Right lung (tissue), 5 donors: ENCODE data around the gene SLC2A6. TPM values are rescaled to one million over a fixed set of nuclear protein-coding genes. Genes with fewer than 3 reads are reported as not detected.

Experiments used
- DNase-seq, 2 donors: peaks; one replicate each; pipeline ENCODE4 v3.0.0-alpha.2; 2013
- polyA plus RNA-seq, 5 donors: library from polyadenylated mRNA; unstranded; fragments of 120-200 nt; gene quantifications; one replicate each; pipeline versions ENCODE4 v1.2.1 to v1.2.3, GENCODE V29; 2013; ENCODE audit warnings: inconsistent platforms in 1 of 5, low replicate concordance in 1 of 5; ENCODE audit not compliant: insufficient read length in 5 of 5, insufficient read depth in 1 of 5

SLC2A6 gene
- polyA plus RNA-seq, 5 donors, result 1.8 to 5.9 (median 2.8) TPM

- peak; percentile 71 to 74 for DNase-seq
Measured at GRCh38 chr9:133499132-133499891, 20.4 kb upstream of the SLC2A6 start.

- DNase-seq, result no peak
Measured at GRCh38 chr9:133496861-133497842, 18.3 kb upstream of the SLC2A6 start.

- DNase-seq, result no peak
Measured at GRCh38 chr9:133495327-133496293, 16.7 kb upstream of the SLC2A6 start.

GRCh38 chr9:133494636-133495326 lies 15.9 kb upstream of the SLC2A6 start:
- no peak for DNase-seq

- no peak for DNase-seq
Measured at GRCh38 chr9:133493845-133494540, 15.1 kb upstream of the SLC2A6 start.

GRCh38 chr9:133493428-133493827 lies 14.5 kb upstream of the SLC2A6 start:
- no peak for DNase-seq

GRCh38 chr9:133492061-133493021 lies 13.4 kb upstream of the SLC2A6 start:
- no peak for DNase-seq

GRCh38 chr9:133491656-133491925 lies 12.7 kb upstream of the SLC2A6 start:
- DNase-seq, result no peak

GRCh38 chr9:133490865-133491655 lies 12.2 kb upstream of the SLC2A6 start:
- DNase-seq, result no peak

GRCh38 chr9:133490201-133490681 lies 11.3 kb upstream of the SLC2A6 start:
- DNase-seq, result no peak

- no peak for DNase-seq
Measured at GRCh38 chr9:133489253-133490190, 10.6 kb upstream of the SLC2A6 start.

- no peak for DNase-seq
Measured at GRCh38 chr9:133488686-133489252, 9.9 kb upstream of the SLC2A6 start.

- DNase-seq, result no peak
Measured at GRCh38 chr9:133487331-133487725, 8.4 kb upstream of the SLC2A6 start.

- no peak for DNase-seq
Measured at GRCh38 chr9:133485531-133486260, 6.8 kb upstream of the SLC2A6 start.

- no peak for DNase-seq
Measured at GRCh38 chr9:133484671-133485437, 6.0 kb upstream of the SLC2A6 start.
